ENCODE results near the gene GPC3.

GPC3 gene

GRCh38 chrX:133677123-133678063 lies 308.0 kb downstream of the GPC3 start:
- no peak overlapping the region for H3K9ac ChIP-seq (ENCODE audit: low read length)
- no peaks in the 10 kb centered on the region for H3K27me3 ChIP-seq (ENCODE audit: control insufficient read depth, insufficient read depth, low read length)
- no peaks in the 10 kb centered on the region for H3K36me3 ChIP-seq (ENCODE audit: control insufficient read depth, insufficient read depth, low read length)
- H3K4me3 ChIP-seq (ENCODE audit: low read length) = no peak overlapping the region
- no peaks in the 10 kb centered on the region for H3K9me3 ChIP-seq (ENCODE audit: control insufficient read depth, low read length)
- H3K4me1 ChIP-seq (ENCODE audit: control insufficient read depth, insufficient read depth, low read length) = peaks cover 18% of the 10 kb centered on the region

GRCh38 chrX:133676344-133677122 lies 308.9 kb downstream of the GPC3 start:
- no peak overlapping the region for H3K9ac ChIP-seq (ENCODE audit: low read length)
- no peaks in the 10 kb centered on the region for H3K36me3 ChIP-seq (ENCODE audit: control insufficient read depth, insufficient read depth, low read length)
- peaks cover 18% of the 10 kb centered on the region for H3K4me1 ChIP-seq (ENCODE audit: control insufficient read depth, insufficient read depth, low read length)
- no peak overlapping the region for H3K4me3 ChIP-seq (ENCODE audit: low read length)
- no peaks in the 10 kb centered on the region for H3K9me3 ChIP-seq (ENCODE audit: control insufficient read depth, low read length)
- H3K27me3 ChIP-seq (ENCODE audit: control insufficient read depth, insufficient read depth, low read length) = no peaks in the 10 kb centered on the region

GRCh38 chrX:133674726-133675470 lies 310.5 kb downstream of the GPC3 start:
- Histone ChIP-seq H3K36me3 (ENCODE audit: control insufficient read depth, insufficient read depth, low read length) (no peaks in the 10 kb centered on the region), H3K9me3 (ENCODE audit: control insufficient read depth, low read length) (no peaks in the 10 kb centered on the region), H3K9ac (ENCODE audit: low read length) (no peak overlapping the region), H3K4me1 (ENCODE audit: control insufficient read depth, insufficient read depth, low read length) (peaks cover 18% of the 10 kb centered on the region), H3K4me3 (ENCODE audit: low read length) (no peak overlapping the region), H3K27me3 (ENCODE audit: control insufficient read depth, insufficient read depth, low read length) (no peaks in the 10 kb centered on the region)

- H3K4me3 ChIP-seq (ENCODE audit: low read length) = no peak overlapping the region
- H3K27me3 ChIP-seq (ENCODE audit: control insufficient read depth, insufficient read depth, low read length) = no peaks in the 10 kb centered on the region
- H3K36me3 ChIP-seq (ENCODE audit: control insufficient read depth, insufficient read depth, low read length) = no peaks in the 10 kb centered on the region
- H3K9me3 ChIP-seq (ENCODE audit: control insufficient read depth, low read length) = no peaks in the 10 kb centered on the region
- H3K4me1 ChIP-seq (ENCODE audit: control insufficient read depth, insufficient read depth, low read length) = peaks cover 10% of the 10 kb centered on the region
- H3K9ac ChIP-seq (ENCODE audit: low read length) = no peak overlapping the region
Measured at GRCh38 chrX:133670383-133670782, 315.0 kb downstream of the GPC3 start.

- Histone ChIP-seq H3K4me3 (ENCODE audit: low read length) (no peak overlapping the region), H3K9me3 (ENCODE audit: control insufficient read depth, low read length) (no peaks in the 10 kb centered on the region), H3K27me3 (ENCODE audit: control insufficient read depth, insufficient read depth, low read length) (no peaks in the 10 kb centered on the region), H3K4me1 (ENCODE audit: control insufficient read depth, insufficient read depth, low read length) (no peaks in the 10 kb centered on the region), H3K36me3 (ENCODE audit: control insufficient read depth, insufficient read depth, low read length) (no peaks in the 10 kb centered on the region), H3K9ac (ENCODE audit: low read length) (no peak overlapping the region)
Measured at GRCh38 chrX:133669214-133669613, 316.2 kb downstream of the GPC3 start.

- no peak overlapping the region for H3K9ac ChIP-seq (ENCODE audit: low read length)
- no peaks in the 10 kb centered on the region for H3K4me1 ChIP-seq (ENCODE audit: control insufficient read depth, insufficient read depth, low read length)
- no peaks in the 10 kb centered on the region for H3K27me3 ChIP-seq (ENCODE audit: control insufficient read depth, insufficient read depth, low read length)
- no peaks in the 10 kb centered on the region for H3K36me3 ChIP-seq (ENCODE audit: control insufficient read depth, insufficient read depth, low read length)
- H3K4me3 ChIP-seq (ENCODE audit: low read length) = no peak overlapping the region
- H3K9me3 ChIP-seq (ENCODE audit: control insufficient read depth, low read length) = no peaks in the 10 kb centered on the region
Measured at GRCh38 chrX:133668225-133668931, 317.0 kb downstream of the GPC3 start.

GRCh38 chrX:133666256-133666655 lies 319.1 kb downstream of the GPC3 start:
- Histone ChIP-seq H3K36me3 (ENCODE audit: control insufficient read depth, insufficient read depth, low read length) (no peaks in the 10 kb centered on the region), H3K27me3 (ENCODE audit: control insufficient read depth, insufficient read depth, low read length) (no peaks in the 10 kb centered on the region), H3K4me3 (ENCODE audit: low read length) (no peak overlapping the region), H3K9ac (ENCODE audit: low read length) (no peak overlapping the region), H3K9me3 (ENCODE audit: control insufficient read depth, low read length) (no peaks in the 10 kb centered on the region), H3K4me1 (ENCODE audit: control insufficient read depth, insufficient read depth, low read length) (no peaks in the 10 kb centered on the region)

- Histone ChIP-seq H3K9me3 (ENCODE audit: control insufficient read depth, low read length) (no peaks in the 10 kb centered on the region), H3K36me3 (ENCODE audit: control insufficient read depth, insufficient read depth, low read length) (no peaks in the 10 kb centered on the region), H3K27me3 (ENCODE audit: control insufficient read depth, insufficient read depth, low read length) (no peaks in the 10 kb centered on the region), H3K9ac (ENCODE audit: low read length) (no peak overlapping the region), H3K4me3 (ENCODE audit: low read length) (no peak overlapping the region), H3K4me1 (ENCODE audit: control insufficient read depth, insufficient read depth, low read length) (no peaks in the 10 kb centered on the region)
Measured at GRCh38 chrX:133661962-133662839, 323.2 kb downstream of the GPC3 start.

GRCh38 chrX:133660281-133660680 lies 325.1 kb downstream of the GPC3 start:
- H3K27me3 ChIP-seq (ENCODE audit: control insufficient read depth, insufficient read depth, low read length) = no peaks in the 10 kb centered on the region
- no peaks in the 10 kb centered on the region for H3K4me1 ChIP-seq (ENCODE audit: control insufficient read depth, insufficient read depth, low read length)
- H3K36me3 ChIP-seq (ENCODE audit: control insufficient read depth, insufficient read depth, low read length) = no peaks in the 10 kb centered on the region
- no peaks in the 10 kb centered on the region for H3K9me3 ChIP-seq (ENCODE audit: control insufficient read depth, low read length)
- H3K4me3 ChIP-seq (ENCODE audit: low read length) = no peak overlapping the region
- no peak overlapping the region for H3K9ac ChIP-seq (ENCODE audit: low read length)

GRCh38 chrX:133658293-133658911 lies 327.0 kb downstream of the GPC3 start:
- Histone ChIP-seq H3K9me3 (ENCODE audit: control insufficient read depth, low read length) (no peaks in the 10 kb centered on the region), H3K27me3 (ENCODE audit: control insufficient read depth, insufficient read depth, low read length) (no peaks in the 10 kb centered on the region), H3K9ac (ENCODE audit: low read length) (no peak overlapping the region), H3K36me3 (ENCODE audit: control insufficient read depth, insufficient read depth, low read length) (no peaks in the 10 kb centered on the region), H3K4me3 (ENCODE audit: low read length) (no peak overlapping the region), H3K4me1 (ENCODE audit: control insufficient read depth, insufficient read depth, low read length) (no peaks in the 10 kb centered on the region)

All from mucosa of stomach (tissue), 1 donor.